ENCODE results near the gene ATP11A.

DNA sequence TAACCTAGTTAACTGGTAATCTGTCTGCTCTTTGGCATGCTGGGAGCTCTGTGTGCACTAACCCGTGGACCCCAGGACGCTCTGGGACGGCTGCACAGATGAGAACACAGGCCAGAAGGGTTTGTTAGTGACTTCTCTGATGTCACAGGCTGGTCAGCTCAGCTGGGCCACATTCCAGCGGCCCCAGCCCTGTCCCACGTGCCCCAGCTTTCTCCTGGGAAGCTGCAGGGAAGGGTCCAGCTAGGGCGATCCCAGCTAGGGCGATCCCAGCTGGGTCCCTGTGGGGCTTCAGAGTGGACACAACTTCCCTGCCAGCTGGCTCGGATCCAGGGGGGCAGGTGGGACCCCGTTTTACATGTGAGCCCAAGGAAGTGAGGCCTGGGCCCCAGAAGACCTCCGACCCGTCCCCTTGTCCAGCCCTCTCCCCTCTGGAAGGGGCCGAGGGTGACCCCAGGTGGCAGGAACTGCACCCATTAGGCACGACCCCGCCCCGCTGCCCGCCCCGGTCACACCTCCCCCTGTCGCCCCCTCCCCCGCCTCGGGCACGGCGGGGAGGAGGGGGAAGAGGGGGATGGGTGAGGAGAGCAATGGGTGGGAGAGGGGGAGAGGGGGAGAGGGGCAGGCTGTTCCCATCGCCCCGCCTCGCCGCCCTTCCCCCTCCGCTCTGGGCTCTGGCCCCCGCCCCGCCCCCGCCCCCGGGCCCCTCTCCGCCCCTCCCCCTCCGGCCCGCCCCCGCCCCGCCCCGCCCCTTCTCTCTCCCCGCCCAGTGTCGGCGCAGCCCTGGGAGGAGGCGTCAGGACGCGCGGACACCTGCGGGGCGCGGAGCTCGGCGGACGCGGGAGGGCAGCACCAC lies 204.0 kb downstream of the ATP11A start:
- TF ChIP-seq, protein P1, sequence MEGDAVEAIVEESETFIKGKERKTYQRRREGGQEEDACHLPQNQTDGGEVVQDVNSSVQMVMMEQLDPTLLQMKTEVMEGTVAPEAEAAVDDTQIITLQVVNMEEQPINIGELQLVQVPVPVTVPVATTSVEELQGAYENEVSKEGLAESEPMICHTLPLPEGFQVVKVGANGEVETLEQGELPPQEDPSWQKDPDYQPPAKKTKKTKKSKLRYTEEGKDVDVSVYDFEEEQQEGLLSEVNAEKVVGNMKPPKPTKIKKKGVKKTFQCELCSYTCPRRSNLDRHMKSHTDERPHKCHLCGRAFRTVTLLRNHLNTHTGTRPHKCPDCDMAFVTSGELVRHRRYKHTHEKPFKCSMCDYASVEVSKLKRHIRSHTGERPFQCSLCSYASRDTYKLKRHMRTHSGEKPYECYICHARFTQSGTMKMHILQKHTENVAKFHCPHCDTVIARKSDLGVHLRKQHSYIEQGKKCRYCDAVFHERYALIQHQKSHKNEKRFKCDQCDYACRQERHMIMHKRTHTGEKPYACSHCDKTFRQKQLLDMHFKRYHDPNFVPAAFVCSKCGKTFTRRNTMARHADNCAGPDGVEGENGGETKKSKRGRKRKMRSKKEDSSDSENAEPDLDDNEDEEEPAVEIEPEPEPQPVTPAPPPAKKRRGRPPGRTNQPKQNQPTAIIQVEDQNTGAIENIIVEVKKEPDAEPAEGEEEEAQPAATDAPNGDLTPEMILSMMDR (IDR thresholded peaks at IDR 0.05 in 2 of 3, conservative IDR thresholded peaks at IDR 0.05 in 1 of 3; ENCODE audit: control insufficient read depth in 2 of 3, extremely low read depth in 1 of 3, insufficient read depth in 1 of 3, low read depth in 3 of 3, low read length in 3 of 3): no peak
- TF ChIP-seq TCF7 (IDR thresholded peaks at IDR 0.05; ENCODE audit: borderline replicate concordance): no peak
- TF ChIP-seq, protein P2, sequence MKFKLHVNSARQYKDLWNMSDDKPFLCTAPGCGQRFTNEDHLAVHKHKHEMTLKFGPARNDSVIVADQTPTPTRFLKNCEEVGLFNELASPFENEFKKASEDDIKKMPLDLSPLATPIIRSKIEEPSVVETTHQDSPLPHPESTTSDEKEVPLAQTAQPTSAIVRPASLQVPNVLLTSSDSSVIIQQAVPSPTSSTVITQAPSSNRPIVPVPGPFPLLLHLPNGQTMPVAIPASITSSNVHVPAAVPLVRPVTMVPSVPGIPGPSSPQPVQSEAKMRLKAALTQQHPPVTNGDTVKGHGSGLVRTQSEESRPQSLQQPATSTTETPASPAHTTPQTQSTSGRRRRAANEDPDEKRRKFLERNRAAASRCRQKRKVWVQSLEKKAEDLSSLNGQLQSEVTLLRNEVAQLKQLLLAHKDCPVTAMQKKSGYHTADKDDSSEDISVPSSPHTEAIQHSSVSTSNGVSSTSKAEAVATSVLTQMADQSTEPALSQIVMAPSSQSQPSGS (IDR thresholded peaks at IDR 0.05; ENCODE audit: low read length): no peak
- no peak for TF ChIP-seq CREB1 (IDR thresholded peaks at IDR 0.05; ENCODE audit: low read depth)
- no peak for TF ChIP-seq MYC (IDR thresholded peaks at IDR 0.05; ENCODE audit: insufficient read depth, insufficient read length, insufficient replicate concordance, low read length, severe bottlenecking)
- TF ChIP-seq POLR2A (IDR thresholded peaks at IDR 0.05; ENCODE audit: low read depth, low read length): no peak
- TF ChIP-seq, protein P3, sequence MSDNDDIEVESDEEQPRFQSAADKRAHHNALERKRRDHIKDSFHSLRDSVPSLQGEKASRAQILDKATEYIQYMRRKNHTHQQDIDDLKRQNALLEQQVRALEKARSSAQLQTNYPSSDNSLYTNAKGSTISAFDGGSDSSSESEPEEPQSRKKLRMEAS (IDR thresholded peaks at IDR 0.05; ENCODE audit: low read depth, low read length): no peak
- no peak for TF ChIP-seq NRF1 (conservative IDR thresholded peaks at IDR 0.05; ENCODE audit: low read depth, low read length)

All from GM12878 (cell line).